ENCODE data around the gene AP5Z1.

DNA sequence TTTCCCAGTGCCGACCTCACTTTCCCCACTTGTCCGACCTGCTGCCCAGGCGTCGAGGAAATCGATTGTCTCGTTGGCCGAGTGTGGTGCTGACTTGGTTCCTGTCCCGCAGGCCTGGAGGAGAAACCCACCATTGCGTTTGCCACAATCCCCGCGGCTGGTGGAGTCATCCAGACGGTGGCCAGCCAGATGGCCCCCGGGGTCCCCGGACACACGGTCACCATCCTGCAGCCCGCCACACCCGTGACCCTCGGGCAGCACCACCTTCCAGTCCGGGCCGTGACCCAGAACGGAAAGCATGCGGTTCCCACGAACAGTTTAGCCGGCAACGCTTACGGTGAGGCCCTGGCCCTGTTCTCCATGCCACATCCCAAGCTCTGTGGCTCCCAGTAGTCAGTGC is 14.5 kb upstream of the AP5Z1 start:
- TF ChIP-seq, protein P1, sequence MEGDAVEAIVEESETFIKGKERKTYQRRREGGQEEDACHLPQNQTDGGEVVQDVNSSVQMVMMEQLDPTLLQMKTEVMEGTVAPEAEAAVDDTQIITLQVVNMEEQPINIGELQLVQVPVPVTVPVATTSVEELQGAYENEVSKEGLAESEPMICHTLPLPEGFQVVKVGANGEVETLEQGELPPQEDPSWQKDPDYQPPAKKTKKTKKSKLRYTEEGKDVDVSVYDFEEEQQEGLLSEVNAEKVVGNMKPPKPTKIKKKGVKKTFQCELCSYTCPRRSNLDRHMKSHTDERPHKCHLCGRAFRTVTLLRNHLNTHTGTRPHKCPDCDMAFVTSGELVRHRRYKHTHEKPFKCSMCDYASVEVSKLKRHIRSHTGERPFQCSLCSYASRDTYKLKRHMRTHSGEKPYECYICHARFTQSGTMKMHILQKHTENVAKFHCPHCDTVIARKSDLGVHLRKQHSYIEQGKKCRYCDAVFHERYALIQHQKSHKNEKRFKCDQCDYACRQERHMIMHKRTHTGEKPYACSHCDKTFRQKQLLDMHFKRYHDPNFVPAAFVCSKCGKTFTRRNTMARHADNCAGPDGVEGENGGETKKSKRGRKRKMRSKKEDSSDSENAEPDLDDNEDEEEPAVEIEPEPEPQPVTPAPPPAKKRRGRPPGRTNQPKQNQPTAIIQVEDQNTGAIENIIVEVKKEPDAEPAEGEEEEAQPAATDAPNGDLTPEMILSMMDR (IDR thresholded peaks at IDR 0.05), result no peak
- TF ChIP-seq JUND (IDR thresholded peaks at IDR 0.05) (no peak), CHD2 (IDR thresholded peaks at IDR 0.05; ENCODE audit: low read length, partially characterized antibody) (no peak), USF2 (IDR thresholded peaks at IDR 0.05; ENCODE audit: borderline replicate concordance, low read depth, low read length) (no peak), SIN3A (IDR thresholded peaks at IDR 0.05; ENCODE audit: borderline replicate concordance, low read depth, low read length) (no peak), RFX5 (IDR thresholded peaks at IDR 0.05; ENCODE audit: low read length) (no peak), GABPA (IDR thresholded peaks at IDR 0.05; ENCODE audit: low read depth) (no peak), MXI1 (IDR thresholded peaks at IDR 0.05; ENCODE audit: low read depth, low read length) (no peak), EP300 (IDR thresholded peaks at IDR 0.05; ENCODE audit: borderline replicate concordance in 1 of 2, low read depth in 1 of 2, low read length in 1 of 2) (no peak), FOSL2 (IDR thresholded peaks at IDR 0.05; ENCODE audit: borderline replicate concordance, low read depth) (no peak), GATA2 (CRISPR knock-in tag; IDR thresholded peaks at IDR 0.05) (no peak)

All from SK-N-SH (cell line).